Epithelial cell of proximal tubule (primary cell): ENCODE measurements around the gene IL7R. TPM values are rescaled to one million over a fixed set of nuclear protein-coding genes. Genes with fewer than 3 reads are reported as not detected.

Experiments used
- DNase-seq: peaks from one replicate; pipeline ENCODE4 v3.0.0-alpha.2; 2011; ENCODE audit warnings: low read depth
- H3K4me3 ChIP-seq: 2 replicates; pipeline ENCODE4 v1.5.1; 2011; ENCODE audit warnings: low read depth, mild to moderate bottlenecking, low read length
- total RNA-seq: library from RNA; depleted of rRNA; stranded (reverse); fragments of >200 nt; gene quantifications from 2 replicates; pipeline ENCODE4 v1.2.3, GENCODE V29; 2015
- TF ChIP-seq, protein P1 (sequence below): conservative IDR thresholded peaks from 2 replicates; pipeline ENCODE4 v1.5.1; 2012; ENCODE audit warnings: low read depth, mild to moderate bottlenecking, low read length

The IL7R gene
- total RNA-seq, 1 donor from 2014 or later = 0.12 TPM

DNA sequence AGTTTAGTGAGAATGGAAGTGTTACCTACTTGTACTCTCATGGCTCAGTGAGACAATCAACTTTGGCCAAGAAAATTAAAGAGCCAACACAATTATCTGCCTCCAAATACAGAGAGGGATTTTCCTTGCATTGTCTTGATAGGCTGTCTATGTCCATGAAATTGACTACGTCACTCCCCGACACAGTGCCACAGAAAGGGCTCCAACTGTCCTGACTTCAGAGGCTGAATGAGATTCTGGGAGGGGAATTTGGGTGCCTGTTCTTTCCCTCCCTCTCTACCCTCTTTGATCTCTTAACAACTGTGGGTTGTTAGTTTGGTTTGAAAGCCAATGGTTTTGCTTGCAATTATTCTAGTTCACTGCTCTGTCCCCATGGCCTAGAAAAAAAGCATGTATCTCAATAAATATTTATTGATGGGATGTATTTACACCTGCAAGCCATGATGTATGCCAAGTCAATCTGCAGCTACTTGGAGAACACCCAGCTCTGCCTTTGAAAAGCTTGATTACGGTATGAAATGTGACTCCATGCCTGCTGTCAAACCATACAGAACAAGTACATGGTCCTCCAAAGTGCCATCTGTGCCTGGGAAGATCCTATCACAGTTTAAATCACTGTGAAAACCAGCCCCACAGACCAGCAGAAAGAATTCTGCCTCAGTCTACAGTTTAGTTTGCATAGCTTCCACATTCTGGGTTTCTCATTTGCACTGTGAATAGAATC, 44.4 kb downstream of the IL7R start:
- DNase-seq = no peak
- TF ChIP-seq, protein P1, sequence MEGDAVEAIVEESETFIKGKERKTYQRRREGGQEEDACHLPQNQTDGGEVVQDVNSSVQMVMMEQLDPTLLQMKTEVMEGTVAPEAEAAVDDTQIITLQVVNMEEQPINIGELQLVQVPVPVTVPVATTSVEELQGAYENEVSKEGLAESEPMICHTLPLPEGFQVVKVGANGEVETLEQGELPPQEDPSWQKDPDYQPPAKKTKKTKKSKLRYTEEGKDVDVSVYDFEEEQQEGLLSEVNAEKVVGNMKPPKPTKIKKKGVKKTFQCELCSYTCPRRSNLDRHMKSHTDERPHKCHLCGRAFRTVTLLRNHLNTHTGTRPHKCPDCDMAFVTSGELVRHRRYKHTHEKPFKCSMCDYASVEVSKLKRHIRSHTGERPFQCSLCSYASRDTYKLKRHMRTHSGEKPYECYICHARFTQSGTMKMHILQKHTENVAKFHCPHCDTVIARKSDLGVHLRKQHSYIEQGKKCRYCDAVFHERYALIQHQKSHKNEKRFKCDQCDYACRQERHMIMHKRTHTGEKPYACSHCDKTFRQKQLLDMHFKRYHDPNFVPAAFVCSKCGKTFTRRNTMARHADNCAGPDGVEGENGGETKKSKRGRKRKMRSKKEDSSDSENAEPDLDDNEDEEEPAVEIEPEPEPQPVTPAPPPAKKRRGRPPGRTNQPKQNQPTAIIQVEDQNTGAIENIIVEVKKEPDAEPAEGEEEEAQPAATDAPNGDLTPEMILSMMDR = no peak

DNA sequence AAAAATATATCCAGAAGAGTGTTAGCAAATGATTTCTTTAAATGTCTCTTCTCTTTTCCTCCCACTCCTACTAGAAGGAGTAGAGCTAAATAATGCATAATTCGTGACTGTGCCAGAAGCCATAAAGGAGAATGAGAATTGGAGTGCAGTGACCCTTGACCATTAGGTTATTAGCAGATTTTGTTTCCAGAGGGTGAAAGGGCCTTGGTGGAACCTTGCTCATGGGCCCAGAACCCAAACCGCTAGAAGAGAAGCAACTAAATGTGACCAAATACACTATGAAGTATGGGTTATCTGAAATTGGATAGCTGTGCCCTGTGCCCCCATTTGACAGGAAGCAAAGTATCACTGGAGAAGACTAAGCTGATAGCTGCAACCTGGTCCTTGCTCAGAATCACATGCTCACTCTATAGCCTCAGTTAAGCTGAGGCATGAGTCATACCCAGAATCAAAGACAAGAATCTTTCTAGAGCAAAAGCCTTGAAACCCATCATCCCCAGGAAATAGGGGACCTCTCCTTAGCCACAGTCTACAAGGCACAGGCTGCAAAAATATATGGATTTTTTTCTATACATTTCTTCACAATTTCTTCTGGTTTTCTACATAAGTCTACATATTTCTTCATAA, 45.5 kb downstream of the IL7R start:
- DNase-seq = no peak
- H3K4me3 ChIP-seq = no peak overlapping the region
- TF ChIP-seq, protein P1 = no peak

More for the DNA sequence above, 44.4 kb downstream of the IL7R start:
- no peak overlapping the region for H3K4me3 ChIP-seq

DNA sequence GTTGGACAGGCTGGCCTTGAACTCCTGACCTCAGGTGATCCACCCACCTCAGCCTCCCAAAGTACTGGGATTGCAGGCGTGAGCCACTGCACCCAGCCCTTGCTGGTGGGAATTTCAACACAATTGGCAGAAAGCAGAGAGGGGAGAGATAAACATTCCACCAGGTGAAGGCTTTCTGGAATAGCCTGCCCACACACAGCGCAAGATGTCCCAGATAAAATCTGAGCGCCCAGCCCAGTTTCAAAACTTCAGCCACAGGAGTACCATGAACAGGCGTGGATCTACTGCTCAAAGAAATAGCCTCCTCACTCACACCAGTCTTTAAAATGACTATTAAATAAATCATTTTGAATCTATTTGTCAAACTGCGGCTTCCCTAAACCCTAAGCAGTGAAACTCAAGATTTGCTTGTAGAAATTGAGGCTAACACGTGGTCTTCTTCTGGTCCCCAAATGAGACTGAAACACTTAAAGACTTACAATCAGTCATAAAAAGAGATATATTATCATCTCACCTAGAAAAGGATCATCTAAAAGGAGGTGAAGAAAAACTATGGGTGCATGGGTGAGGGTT, 47.0 kb downstream of the IL7R start:
- DNase-seq = no peak
- TF ChIP-seq, protein P1 = no peak
- no peak overlapping the region for H3K4me3 ChIP-seq

DNA sequence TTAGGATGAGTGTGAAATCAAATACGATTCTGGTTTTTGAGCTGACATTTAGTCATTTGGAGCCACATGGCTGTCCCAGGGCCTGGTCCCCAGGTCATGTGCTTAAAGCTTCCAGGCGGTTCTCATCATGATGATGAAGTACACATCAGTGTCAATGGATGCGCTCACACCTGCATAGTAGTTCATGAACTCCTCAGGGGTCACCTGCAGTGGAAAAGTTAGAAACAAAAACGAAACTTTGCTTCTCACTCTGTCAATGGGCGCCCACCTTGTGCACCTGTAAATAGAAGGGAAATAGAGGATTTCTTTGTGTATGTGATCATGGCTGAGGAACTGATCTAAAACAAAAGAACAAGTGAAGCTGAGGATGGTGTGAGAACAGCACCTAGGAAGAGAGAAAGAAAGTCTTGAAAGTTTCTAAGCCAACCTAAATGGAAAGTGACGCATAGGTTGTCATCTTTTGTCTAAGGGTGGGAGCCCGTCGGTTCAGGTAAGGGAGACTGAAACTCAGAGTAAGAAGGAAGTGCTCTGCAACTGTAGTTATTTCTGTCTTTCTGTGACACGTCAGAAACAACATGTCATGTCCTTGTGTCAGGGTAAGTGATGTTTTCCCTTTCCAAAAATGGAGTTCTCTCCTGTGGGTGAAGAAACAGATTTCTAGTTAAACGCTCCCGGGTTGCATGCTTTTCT, 47.9 kb downstream of the IL7R start:
- TF ChIP-seq, protein P1 = no peak
- no peak overlapping the region for H3K4me3 ChIP-seq
- no peak for DNase-seq

DNA sequence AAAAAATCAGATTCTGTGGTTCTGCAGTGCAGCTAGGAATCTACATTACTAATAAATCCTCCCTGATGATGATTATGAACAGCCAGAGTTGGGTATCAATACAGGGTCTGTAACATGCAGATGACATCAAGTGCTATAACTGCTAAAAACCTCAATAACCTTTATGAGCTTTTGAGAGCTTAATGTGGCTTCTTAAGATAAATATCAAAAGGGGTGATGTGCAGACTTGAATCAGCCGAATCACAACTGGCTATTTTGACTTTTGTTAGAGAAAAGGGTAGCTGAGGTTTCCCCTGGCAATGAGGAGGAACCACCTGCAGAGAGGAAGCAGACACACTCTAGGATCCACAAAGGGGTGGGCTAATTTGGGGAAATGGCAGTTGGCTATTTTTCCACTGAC, 51.5 kb downstream of the IL7R start:
- TF ChIP-seq, protein P1 = no peak
- H3K4me3 ChIP-seq = no peak overlapping the region
- DNase-seq = no peak

DNA sequence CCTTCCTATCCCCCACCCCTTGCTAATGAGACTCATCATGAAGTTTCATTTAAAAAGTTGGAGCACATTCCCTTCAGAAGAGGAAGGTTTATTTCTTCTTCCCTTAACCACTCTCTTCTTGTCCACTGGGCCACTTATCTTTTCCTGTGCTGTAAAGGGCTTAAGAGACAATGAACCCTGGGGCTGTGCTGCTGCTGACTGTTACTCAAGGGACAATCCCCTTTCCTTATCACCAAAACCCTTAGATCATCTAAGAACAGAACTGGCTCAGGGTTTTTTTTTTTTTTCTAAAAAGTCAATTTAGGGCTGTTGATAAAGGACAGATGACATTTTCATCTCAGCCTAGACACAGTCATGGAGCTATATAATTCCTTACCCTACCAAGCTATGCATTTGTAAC, 52.1 kb downstream of the IL7R start:
- DNase-seq = no peak
- TF ChIP-seq, protein P1 = no peak
- no peak overlapping the region for H3K4me3 ChIP-seq
